ENCODE results near the gene MTRR.

DNA sequence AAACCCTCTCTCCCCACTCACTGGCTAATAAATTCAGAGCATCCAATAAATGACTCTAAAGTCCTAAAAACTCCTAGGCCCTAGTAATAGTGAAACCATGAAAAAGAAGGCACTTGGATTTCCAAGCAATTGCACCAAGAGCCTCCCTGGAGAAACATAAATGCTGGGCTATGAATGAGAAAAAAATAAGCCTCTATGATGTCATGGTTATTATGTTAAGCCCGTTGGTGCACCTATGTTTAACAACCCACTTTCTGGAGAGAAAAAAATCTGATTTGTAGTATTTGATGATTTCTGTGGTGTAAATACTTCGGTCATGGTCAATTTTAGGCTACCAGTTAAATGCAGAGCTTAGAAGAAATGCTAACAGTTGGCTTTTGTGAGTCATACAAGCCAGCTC lies 26.4 kb upstream of the MTRR start:
- TF ChIP-seq, protein P1, sequence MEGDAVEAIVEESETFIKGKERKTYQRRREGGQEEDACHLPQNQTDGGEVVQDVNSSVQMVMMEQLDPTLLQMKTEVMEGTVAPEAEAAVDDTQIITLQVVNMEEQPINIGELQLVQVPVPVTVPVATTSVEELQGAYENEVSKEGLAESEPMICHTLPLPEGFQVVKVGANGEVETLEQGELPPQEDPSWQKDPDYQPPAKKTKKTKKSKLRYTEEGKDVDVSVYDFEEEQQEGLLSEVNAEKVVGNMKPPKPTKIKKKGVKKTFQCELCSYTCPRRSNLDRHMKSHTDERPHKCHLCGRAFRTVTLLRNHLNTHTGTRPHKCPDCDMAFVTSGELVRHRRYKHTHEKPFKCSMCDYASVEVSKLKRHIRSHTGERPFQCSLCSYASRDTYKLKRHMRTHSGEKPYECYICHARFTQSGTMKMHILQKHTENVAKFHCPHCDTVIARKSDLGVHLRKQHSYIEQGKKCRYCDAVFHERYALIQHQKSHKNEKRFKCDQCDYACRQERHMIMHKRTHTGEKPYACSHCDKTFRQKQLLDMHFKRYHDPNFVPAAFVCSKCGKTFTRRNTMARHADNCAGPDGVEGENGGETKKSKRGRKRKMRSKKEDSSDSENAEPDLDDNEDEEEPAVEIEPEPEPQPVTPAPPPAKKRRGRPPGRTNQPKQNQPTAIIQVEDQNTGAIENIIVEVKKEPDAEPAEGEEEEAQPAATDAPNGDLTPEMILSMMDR (IDR thresholded peaks at IDR 0.05; ENCODE audit: control extremely low read depth in 1 of 3, insufficient read depth in 1 of 3, low read depth in 1 of 3, low read length in 3 of 3): no peak
- TF ChIP-seq POLR2AphosphoS5 (IDR thresholded peaks at IDR 0.05; ENCODE audit: low read depth, low read length) (no peak), EZH2 (IDR thresholded peaks at IDR 0.05; ENCODE audit: low read depth, low read length, severe bottlenecking) (no peak), BRCA1 (IDR thresholded peaks at IDR 0.05; ENCODE audit: low read depth, low read length) (no peak)

Data from H1 (cell line).